Liver (tissue), 3 donors: ENCODE measurements around the gene DDR2.

Experiments
- HNF4A ChIP-seq, 2 donors: conservative IDR thresholded peaks; 2 replicates each; pipeline ENCODE4 v1.6.1; 2016; ENCODE audit warnings: antibody characterized with exemption in 2 of 2, mild to moderate bottlenecking in 2 of 2
- YY1 ChIP-seq: IDR thresholded peaks from 2 replicates; pipeline ENCODE4 v1.6.1; 2016; ENCODE audit warnings: antibody characterized with exemption, mild to moderate bottlenecking
- TF ChIP-seq, protein P1 (sequence below): fragments of 150-350 bp; IDR thresholded peaks from 2 replicates; pipeline ENCODE4 v1.5.1; 2017; ENCODE audit warnings: improper control_type of control experiment, low read depth, low read length; ENCODE audit not compliant: missing input control
- TF ChIP-seq, protein P2 (sequence below): IDR thresholded peaks from 2 replicates; pipeline ENCODE4 v1.6.1; 2016; ENCODE audit warnings: antibody characterized with exemption
- TF ChIP-seq, protein P3 (sequence below): IDR thresholded peaks from 2 replicates; pipeline ENCODE4 v1.6.1; 2016; ENCODE audit warnings: antibody characterized with exemption, mild to moderate bottlenecking
- TF ChIP-seq, protein P4 (sequence below): IDR thresholded peaks from 2 replicates; pipeline ENCODE4 v1.6.1; 2016; ENCODE audit warnings: antibody characterized with exemption
- donor health status: healthy.
- donor health status: healthy.

DNA sequence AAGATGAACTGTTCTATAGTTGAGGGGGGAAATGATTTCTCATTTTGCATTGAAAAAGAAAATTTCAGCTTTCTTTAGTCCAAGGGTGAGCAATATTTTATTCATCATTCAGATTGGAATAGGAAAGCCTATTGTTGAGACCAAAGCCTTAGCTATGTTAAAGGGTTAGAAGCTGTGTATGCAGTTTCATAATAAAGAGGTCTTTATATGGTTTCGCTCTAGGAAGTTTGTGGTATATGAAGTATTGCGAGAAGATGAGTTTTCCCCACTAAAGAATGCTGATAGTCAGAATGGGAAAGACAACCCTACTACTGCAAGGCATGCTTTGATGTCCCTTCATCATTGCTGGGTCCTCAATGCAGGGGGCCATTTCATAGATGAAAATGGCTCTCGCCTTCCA is 42.2 kb upstream of the DDR2 start:
- TF ChIP-seq, protein P1, sequence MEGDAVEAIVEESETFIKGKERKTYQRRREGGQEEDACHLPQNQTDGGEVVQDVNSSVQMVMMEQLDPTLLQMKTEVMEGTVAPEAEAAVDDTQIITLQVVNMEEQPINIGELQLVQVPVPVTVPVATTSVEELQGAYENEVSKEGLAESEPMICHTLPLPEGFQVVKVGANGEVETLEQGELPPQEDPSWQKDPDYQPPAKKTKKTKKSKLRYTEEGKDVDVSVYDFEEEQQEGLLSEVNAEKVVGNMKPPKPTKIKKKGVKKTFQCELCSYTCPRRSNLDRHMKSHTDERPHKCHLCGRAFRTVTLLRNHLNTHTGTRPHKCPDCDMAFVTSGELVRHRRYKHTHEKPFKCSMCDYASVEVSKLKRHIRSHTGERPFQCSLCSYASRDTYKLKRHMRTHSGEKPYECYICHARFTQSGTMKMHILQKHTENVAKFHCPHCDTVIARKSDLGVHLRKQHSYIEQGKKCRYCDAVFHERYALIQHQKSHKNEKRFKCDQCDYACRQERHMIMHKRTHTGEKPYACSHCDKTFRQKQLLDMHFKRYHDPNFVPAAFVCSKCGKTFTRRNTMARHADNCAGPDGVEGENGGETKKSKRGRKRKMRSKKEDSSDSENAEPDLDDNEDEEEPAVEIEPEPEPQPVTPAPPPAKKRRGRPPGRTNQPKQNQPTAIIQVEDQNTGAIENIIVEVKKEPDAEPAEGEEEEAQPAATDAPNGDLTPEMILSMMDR = no peak
- TF ChIP-seq, protein P2, sequence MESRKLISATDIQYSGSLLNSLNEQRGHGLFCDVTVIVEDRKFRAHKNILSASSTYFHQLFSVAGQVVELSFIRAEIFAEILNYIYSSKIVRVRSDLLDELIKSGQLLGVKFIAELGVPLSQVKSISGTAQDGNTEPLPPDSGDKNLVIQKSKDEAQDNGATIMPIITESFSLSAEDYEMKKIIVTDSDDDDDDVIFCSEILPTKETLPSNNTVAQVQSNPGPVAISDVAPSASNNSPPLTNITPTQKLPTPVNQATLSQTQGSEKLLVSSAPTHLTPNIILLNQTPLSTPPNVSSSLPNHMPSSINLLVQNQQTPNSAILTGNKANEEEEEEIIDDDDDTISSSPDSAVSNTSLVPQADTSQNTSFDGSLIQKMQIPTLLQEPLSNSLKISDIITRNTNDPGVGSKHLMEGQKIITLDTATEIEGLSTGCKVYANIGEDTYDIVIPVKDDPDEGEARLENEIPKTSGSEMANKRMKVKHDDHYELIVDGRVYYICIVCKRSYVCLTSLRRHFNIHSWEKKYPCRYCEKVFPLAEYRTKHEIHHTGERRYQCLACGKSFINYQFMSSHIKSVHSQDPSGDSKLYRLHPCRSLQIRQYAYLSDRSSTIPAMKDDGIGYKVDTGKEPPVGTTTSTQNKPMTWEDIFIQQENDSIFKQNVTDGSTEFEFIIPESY = no peak
- TF ChIP-seq, protein P3, sequence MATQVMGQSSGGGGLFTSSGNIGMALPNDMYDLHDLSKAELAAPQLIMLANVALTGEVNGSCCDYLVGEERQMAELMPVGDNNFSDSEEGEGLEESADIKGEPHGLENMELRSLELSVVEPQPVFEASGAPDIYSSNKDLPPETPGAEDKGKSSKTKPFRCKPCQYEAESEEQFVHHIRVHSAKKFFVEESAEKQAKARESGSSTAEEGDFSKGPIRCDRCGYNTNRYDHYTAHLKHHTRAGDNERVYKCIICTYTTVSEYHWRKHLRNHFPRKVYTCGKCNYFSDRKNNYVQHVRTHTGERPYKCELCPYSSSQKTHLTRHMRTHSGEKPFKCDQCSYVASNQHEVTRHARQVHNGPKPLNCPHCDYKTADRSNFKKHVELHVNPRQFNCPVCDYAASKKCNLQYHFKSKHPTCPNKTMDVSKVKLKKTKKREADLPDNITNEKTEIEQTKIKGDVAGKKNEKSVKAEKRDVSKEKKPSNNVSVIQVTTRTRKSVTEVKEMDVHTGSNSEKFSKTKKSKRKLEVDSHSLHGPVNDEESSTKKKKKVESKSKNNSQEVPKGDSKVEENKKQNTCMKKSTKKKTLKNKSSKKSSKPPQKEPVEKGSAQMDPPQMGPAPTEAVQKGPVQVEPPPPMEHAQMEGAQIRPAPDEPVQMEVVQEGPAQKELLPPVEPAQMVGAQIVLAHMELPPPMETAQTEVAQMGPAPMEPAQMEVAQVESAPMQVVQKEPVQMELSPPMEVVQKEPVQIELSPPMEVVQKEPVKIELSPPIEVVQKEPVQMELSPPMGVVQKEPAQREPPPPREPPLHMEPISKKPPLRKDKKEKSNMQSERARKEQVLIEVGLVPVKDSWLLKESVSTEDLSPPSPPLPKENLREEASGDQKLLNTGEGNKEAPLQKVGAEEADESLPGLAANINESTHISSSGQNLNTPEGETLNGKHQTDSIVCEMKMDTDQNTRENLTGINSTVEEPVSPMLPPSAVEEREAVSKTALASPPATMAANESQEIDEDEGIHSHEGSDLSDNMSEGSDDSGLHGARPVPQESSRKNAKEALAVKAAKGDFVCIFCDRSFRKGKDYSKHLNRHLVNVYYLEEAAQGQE = no peak
- TF ChIP-seq YY1 (no peak), HNF4A (conservative IDR thresholded peaks at IDR 0.05) (no peak)
- TF ChIP-seq, protein P4, sequence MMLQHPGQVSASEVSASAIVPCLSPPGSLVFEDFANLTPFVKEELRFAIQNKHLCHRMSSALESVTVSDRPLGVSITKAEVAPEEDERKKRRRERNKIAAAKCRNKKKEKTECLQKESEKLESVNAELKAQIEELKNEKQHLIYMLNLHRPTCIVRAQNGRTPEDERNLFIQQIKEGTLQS = no peak
